OCI-LY1 (cell line): ENCODE measurements around the gene GRM7.

Experiments
- H2AFZ ChIP-seq: fragments of 200-600 bp; sonication (generic), shearing (Covaris generic); 2 replicates; pipeline ENCODE4 v1.6.0; 2014; ENCODE audit warnings: antibody characterized with exemption, mild to moderate bottlenecking, low read length
- H3F3A ChIP-seq: fragments of 200-600 bp; sonication (generic), shearing (Covaris generic); 2 replicates; pipeline ENCODE4 v1.6.0; 2014; ENCODE audit warnings: mild to moderate bottlenecking, antibody characterized with exemption, low read length, moderate library complexity; ENCODE audit not compliant: insufficient read depth
- H3K27ac ChIP-seq: fragments of 200-600 bp; sonication (generic); 2 replicates; pipeline ENCODE4 v1.5.1; 2014; ENCODE audit warnings: low read length, mixed run types, mild to moderate bottlenecking, low read depth; ENCODE audit not compliant: poor library complexity, severe bottlenecking
- H3K27me3 ChIP-seq: fragments of 200-600 bp; sonication (generic); 2 replicates; pipeline ENCODE4 v1.6.0; 2014; ENCODE audit warnings: antibody characterized with exemption, mild to moderate bottlenecking, low read length, moderate library complexity; ENCODE audit not compliant: insufficient read depth
- H3K36me3 ChIP-seq: fragments of 200-600 bp; sonication (generic); 2 replicates; pipeline ENCODE4 v1.6.1; 2014; ENCODE audit warnings: mild to moderate bottlenecking, antibody characterized with exemption, low read length, moderate library complexity, mixed read lengths; ENCODE audit not compliant: insufficient read depth
- H3K4me1 ChIP-seq: fragments of 200-600 bp; sonication (generic); 2 replicates; pipeline ENCODE4 v1.5.1; 2014; ENCODE audit warnings: mild to moderate bottlenecking, low read length, moderate library complexity; ENCODE audit not compliant: insufficient read depth, severe bottlenecking
- H3K4me2 ChIP-seq: fragments of 200-600 bp; sonication (generic), shearing (Covaris generic); 2 replicates; pipeline ENCODE4 v1.6.1; 2014; ENCODE audit warnings: low read length
- H3K4me3 ChIP-seq: fragments of 200-600 bp; sonication (generic); 2 replicates; pipeline ENCODE4 v1.5.1; 2014; ENCODE audit warnings: low read length, low read depth, mild to moderate bottlenecking, mixed read lengths; ENCODE audit not compliant: poor library complexity, severe bottlenecking
- H3K79me2 ChIP-seq: fragments of 200-600 bp; shearing (Covaris generic); 2 replicates; pipeline ENCODE4 v1.6.1; 2016; ENCODE audit warnings: mixed run types, low read length, mixed read lengths; ENCODE audit not compliant: insufficient read depth
- H3K9ac ChIP-seq: fragments of 200-600 bp; sonication (generic), shearing (Covaris generic); 2 replicates; pipeline ENCODE4 v1.6.1; 2014; ENCODE audit warnings: mild to moderate bottlenecking, low read length, mixed read lengths
- H3K9me2 ChIP-seq: fragments of 200-600 bp; sonication (generic), shearing (Covaris generic); 2 replicates; pipeline ENCODE4 v1.6.1; 2014; ENCODE audit warnings: low read depth, mild to moderate bottlenecking, low read length, mixed read lengths
- H3K9me3 ChIP-seq: fragments of 200-600 bp; shearing (Covaris generic); 2 replicates; pipeline ENCODE4 v1.6.1; 2014; ENCODE audit warnings: low read length, mixed read lengths
- H4K20me1 ChIP-seq: fragments of 200-600 bp; sonication (generic), shearing (Covaris generic); 2 replicates; pipeline ENCODE4 v1.6.0; 2016; ENCODE audit warnings: mild to moderate bottlenecking, low read length; ENCODE audit not compliant: insufficient read depth
- EZH2 ChIP-seq: fragments of 200-600 bp; sonication (generic), shearing (Covaris generic); IDR thresholded peaks from 2 replicates; pipeline ENCODE4 v1.8.0; 2017; ENCODE audit warnings: borderline replicate concordance, mixed run types, mild to moderate bottlenecking, antibody characterized with exemption, low read length, moderate library complexity, mixed read lengths
- TF ChIP-seq, protein P1 (sequence below): fragments of 200-600 bp; sonication (generic), shearing (Covaris generic); IDR thresholded peaks from 2 replicates; pipeline ENCODE4 v1.5.1; 2017; ENCODE audit warnings: mild to moderate bottlenecking, antibody characterized with exemption, low read length, moderate library complexity, mixed read lengths

GRM7 gene

DNA sequence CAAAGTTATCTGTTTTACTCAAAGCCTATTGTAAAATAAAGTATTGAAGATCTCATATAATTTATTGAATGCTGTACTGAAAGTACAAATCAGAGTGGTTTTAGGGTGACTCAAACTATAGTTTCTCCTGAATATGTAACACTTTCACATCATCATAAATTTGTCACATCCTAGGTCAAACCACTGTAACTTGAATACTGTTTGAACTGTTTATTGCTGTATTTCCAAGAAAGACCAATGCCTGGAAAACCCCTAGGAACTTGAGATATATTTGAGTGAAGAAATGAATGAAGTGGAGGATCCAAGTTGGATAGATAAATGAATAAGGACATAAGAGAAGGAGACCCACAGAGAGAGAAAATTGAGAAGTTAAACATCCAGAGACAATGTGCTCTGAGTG lies 348.2 kb downstream of the GRM7 start:
- H3F3A ChIP-seq = no peaks in the 10 kb centered on the region
- TF ChIP-seq EZH2 = no peak
- TF ChIP-seq, protein P1, sequence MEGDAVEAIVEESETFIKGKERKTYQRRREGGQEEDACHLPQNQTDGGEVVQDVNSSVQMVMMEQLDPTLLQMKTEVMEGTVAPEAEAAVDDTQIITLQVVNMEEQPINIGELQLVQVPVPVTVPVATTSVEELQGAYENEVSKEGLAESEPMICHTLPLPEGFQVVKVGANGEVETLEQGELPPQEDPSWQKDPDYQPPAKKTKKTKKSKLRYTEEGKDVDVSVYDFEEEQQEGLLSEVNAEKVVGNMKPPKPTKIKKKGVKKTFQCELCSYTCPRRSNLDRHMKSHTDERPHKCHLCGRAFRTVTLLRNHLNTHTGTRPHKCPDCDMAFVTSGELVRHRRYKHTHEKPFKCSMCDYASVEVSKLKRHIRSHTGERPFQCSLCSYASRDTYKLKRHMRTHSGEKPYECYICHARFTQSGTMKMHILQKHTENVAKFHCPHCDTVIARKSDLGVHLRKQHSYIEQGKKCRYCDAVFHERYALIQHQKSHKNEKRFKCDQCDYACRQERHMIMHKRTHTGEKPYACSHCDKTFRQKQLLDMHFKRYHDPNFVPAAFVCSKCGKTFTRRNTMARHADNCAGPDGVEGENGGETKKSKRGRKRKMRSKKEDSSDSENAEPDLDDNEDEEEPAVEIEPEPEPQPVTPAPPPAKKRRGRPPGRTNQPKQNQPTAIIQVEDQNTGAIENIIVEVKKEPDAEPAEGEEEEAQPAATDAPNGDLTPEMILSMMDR = no peak

DNA sequence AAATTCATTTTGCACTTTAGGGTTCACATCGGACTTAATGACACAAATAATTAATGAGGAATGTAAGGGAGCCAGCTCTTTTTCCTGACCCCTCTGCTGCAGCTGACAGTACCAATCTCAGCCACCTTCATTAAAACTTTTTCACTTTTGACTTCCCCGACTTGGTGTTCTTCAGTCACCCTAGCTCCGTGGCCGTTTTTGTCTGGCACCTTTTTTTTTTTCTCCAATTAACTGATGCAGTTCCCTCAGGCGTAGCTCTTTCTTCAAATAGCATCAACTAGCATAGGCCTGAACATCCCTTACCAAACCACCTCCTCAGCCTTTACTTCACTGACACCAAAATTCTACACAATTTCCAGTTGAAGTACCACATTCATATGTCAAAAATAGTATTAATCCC lies 350.8 kb downstream of the GRM7 start:
- no peaks in the 10 kb centered on the region for H3K36me3 ChIP-seq
- H3K79me2 ChIP-seq = no peaks in the 10 kb centered on the region
- no peak overlapping the region for H3K9ac ChIP-seq
- no peaks in the 10 kb centered on the region for H3K4me1 ChIP-seq
- no peak overlapping the region for H3K27ac ChIP-seq
- no peak overlapping the region for H3K4me2 ChIP-seq
- H3K9me2 ChIP-seq = no peaks in the 10 kb centered on the region
- no peaks in the 10 kb centered on the region for H3K27me3 ChIP-seq
- no peak for TF ChIP-seq EZH2
- TF ChIP-seq, protein P1 = no peak
- no peak overlapping the region for H3K4me3 ChIP-seq
- H3F3A ChIP-seq = no peaks in the 10 kb centered on the region
- no peaks in the 10 kb centered on the region for H4K20me1 ChIP-seq
- H2AFZ ChIP-seq = no peak overlapping the region
- H3K9me3 ChIP-seq = no peaks in the 10 kb centered on the region

More for the DNA sequence above, 348.2 kb downstream of the GRM7 start:
- no peaks in the 10 kb centered on the region for H3K4me1 ChIP-seq
- no peak overlapping the region for H3K4me2 ChIP-seq
- H3K36me3 ChIP-seq = no peaks in the 10 kb centered on the region
- H3K27me3 ChIP-seq = no peaks in the 10 kb centered on the region
- H3K79me2 ChIP-seq = no peaks in the 10 kb centered on the region
- no peak overlapping the region for H3K9ac ChIP-seq
- H2AFZ ChIP-seq = no peak overlapping the region
- H3K9me2 ChIP-seq = no peaks in the 10 kb centered on the region
- H3K4me3 ChIP-seq = no peak overlapping the region
- H3K9me3 ChIP-seq = no peaks in the 10 kb centered on the region
- H3K27ac ChIP-seq = no peak overlapping the region
- H4K20me1 ChIP-seq = no peaks in the 10 kb centered on the region

DNA sequence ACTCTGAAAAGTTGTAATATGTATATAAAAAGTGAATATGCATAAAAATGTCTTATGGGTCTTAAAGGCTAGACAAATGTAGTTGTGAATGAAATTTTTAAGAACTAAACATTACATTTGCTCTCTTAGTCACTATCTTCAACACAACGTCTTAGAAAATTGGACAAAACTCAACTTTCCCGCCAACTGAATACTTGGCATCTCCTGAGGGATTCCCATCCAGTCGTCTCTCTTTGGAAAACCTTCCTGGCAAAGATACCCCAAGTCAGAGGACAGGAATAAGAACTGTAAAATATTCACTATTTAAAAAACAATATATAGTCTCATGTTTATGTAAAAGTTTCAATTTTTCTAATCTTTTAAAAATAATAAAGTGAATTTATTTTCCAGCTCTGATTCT lies 354.8 kb downstream of the GRM7 start:
- Histone ChIP-seq H3F3A (no peaks in the 10 kb centered on the region), H2AFZ (no peak overlapping the region), H3K4me3 (no peak overlapping the region), H3K79me2 (no peaks in the 10 kb centered on the region), H3K36me3 (no peaks in the 10 kb centered on the region), H3K27me3 (no peaks in the 10 kb centered on the region), H3K4me1 (no peaks in the 10 kb centered on the region), H3K9me2 (no peaks in the 10 kb centered on the region), H3K9ac (no peak overlapping the region), H3K4me2 (no peak overlapping the region), H4K20me1 (no peaks in the 10 kb centered on the region), H3K9me3 (no peaks in the 10 kb centered on the region), H3K27ac (no peak overlapping the region)
- no peak for TF ChIP-seq EZH2
- TF ChIP-seq, protein P1 = no peak
